ENCODE measurements around the gene NPAS4. TPM values are rescaled to one million over a fixed set of nuclear protein-coding genes. Genes with fewer than 3 reads are reported as not detected.
A peak's percentile ranks its signal among the peaks of the same experiment; 100 is the strongest.
"Not testable (repeated sequence)": the region's sequence is repeated elsewhere in the genome, so short reads cannot be mapped to it uniquely, and the experiment has no call there.

Gene NPAS4
- total and polyA plus RNA-seq, 11 donors, result 0.04 to 0.75 TPM; not detected in 9

DNA sequence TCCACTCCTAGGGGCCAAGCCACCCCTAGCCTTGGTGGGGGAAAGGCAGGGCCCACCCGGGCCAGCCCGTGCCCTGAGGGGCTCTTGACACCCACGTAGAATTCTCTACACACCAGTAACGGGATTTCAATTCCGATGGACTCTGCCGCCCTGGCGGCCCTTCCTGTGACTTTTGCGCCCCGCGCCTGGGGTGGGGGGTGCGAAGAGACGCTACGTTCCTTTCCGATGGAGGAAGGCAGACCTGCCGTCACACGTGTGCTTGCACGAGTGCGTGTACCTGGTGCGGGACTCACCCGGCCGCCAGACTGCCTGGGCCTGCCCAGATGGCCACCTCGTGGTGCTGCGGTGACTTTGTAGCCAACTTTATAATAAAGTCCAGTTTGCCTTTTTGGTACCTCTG is 5.5 kb downstream of the NPAS4 start:
- no peaks in the 10 kb centered on the region for H3K27me3 ChIP-seq
- H3K9me3 ChIP-seq, result no peaks in the 10 kb centered on the region
- WGBS, 4 donors, result 61 to 76% (median 68%) methylated on average over 23 of the region's 23 CpGs
- H3K4me3 ChIP-seq, result no peak overlapping the region
- TF ChIP-seq POLR2A (IDR thresholded peaks at IDR 0.05), result no peak
- TF ChIP-seq, protein P1, sequence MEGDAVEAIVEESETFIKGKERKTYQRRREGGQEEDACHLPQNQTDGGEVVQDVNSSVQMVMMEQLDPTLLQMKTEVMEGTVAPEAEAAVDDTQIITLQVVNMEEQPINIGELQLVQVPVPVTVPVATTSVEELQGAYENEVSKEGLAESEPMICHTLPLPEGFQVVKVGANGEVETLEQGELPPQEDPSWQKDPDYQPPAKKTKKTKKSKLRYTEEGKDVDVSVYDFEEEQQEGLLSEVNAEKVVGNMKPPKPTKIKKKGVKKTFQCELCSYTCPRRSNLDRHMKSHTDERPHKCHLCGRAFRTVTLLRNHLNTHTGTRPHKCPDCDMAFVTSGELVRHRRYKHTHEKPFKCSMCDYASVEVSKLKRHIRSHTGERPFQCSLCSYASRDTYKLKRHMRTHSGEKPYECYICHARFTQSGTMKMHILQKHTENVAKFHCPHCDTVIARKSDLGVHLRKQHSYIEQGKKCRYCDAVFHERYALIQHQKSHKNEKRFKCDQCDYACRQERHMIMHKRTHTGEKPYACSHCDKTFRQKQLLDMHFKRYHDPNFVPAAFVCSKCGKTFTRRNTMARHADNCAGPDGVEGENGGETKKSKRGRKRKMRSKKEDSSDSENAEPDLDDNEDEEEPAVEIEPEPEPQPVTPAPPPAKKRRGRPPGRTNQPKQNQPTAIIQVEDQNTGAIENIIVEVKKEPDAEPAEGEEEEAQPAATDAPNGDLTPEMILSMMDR (IDR thresholded peaks at IDR 0.05), result no peak
- H3K36me3 ChIP-seq, result no peaks in the 10 kb centered on the region
- H3K4me1 ChIP-seq, result peaks cover 0 to 3% (median under 1%) of the 10 kb centered on the region in 12 donors
- ATAC-seq (no peak), DNase-seq (no peak)
- H3K27ac ChIP-seq, result no peak overlapping the region
- intact Hi-C loops (cut with DNase I), result no loop called here

DNA sequence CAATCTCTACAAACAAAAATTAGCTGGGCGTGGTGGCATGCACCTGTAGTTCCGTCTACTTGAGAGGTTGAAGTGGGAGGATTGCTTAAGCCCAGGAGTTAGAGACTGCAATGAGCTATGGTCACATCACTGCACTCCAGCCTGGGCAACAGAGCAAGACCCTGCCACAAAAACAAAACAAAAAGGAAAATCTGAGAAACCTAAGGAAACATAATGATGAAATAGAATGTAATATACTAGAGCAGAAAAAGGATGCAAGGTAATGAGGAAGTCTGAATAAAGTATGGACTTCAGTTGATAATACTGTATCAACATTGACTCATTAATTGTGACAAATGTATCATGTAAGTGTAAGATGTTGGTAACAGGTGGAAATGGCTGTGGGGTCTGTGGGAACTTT is 8.1 kb downstream of the NPAS4 start:
- Histone ChIP-seq H3K27me3 (no peaks in the 10 kb centered on the region), H3K9me3 (no peaks in the 10 kb centered on the region), H3K27ac (no peak overlapping the region), H3K36me3 (peaks cover 0 to 14% (median 7%) of the 10 kb centered on the region in 9 donors), H3K4me3 (no peak overlapping the region), H3K4me1 (no peaks in the 10 kb centered on the region)
- intact Hi-C loops (cut with DNase I), result loop anchor here in 1 of 10 donors (2.0 kb wide), 1 partner anchor 20 kb away; no protein-coding TSS in a partner anchor
- 79 to 90% (median 85%) methylated on average over 2 of the region's 2 CpGs for WGBS, 4 donors
- no peak for TF ChIP-seq POLR2A (IDR thresholded peaks at IDR 0.05)
- TF ChIP-seq, protein P1 (IDR thresholded peaks at IDR 0.05), result no peak
- no peak for DNase-seq
- ATAC-seq, result no peak

DNA sequence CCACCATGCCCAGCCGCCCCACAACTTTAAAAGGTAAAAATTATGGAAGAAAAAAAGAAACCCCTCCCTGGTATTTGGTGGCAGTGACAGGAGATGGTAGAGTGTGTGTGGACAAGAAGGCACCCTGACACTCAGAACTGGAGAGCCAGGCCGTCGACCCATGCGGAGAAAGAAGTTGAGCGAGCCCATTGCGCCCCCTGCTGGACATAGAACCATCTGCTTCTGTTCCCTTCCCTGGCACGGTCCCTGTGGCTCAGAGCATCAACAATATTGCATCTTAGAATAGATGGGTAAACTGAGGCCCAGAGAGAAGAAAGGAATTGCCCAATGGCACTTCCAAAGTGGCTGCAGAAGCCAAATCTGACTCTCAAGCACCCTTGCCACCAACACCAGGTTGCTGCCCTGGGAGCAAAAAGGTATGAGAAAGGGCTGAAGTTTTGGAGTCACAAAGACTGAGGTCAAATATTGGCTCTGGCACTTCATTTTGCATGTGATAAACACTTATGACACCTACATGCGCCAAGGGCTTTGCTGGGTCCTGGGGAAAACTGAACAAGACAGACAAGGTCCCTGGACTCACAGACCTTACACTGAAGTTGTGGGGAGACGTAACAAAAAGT is 9.3 kb downstream of the NPAS4 start:
- WGBS, 4 donors, result 27 to 31% (median 30%) methylated on average over 9 of the region's 9 CpGs
- Histone ChIP-seq H3K4me1 (no peaks in the 10 kb centered on the region), H3K36me3 (peaks cover 0 to 22% (median 12%) of the 10 kb centered on the region in 9 donors), H3K27ac (no peak overlapping the region), H3K9me3 (no peaks in the 10 kb centered on the region), H3K27me3 (no peaks in the 10 kb centered on the region), H3K4me3 (no peak overlapping the region)
- ATAC-seq (peak in 3 of 4 donors; percentile 78), DNase-seq (peak; percentile 58 to 81 (median 71))
- TF ChIP-seq, protein P1 (IDR thresholded peaks at IDR 0.05), result peak; percentile 62 to 83 (median 70)
- no peak for TF ChIP-seq POLR2A (IDR thresholded peaks at IDR 0.05)
- intact Hi-C loops (cut with DNase I), result loop anchor here in 7 of 10 donors (1.0 to 2.0 kb wide), 4 partner anchors 21 to 23 kb away; no protein-coding TSS in a partner anchor

DNA sequence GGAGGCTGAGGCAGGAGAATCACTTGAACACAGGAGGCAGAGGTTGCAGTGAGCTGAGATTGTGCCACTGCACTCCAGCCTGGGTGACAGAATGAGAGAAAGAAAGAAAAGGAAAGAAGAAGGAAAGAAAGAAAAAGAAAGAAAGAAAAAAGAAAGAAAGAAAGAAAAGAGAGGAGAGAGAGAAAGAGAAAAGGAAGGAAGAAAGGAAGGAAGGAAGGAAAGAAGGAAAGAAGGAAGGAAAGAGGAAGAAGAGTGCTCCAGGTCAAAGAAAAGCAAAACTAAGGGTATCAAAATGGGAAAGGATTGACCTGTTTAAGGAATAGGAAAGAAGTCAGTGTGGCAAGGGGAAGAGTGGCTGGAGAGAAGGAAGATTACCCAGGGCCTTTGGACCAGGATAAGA is 10.5 kb downstream of the NPAS4 start:
- H3K36me3 ChIP-seq, result peaks cover 0 to 34% (median 23%) of the 10 kb centered on the region in 9 donors
- not testable (repeated sequence) for H3K27me3 ChIP-seq, H3K4me1 ChIP-seq, H3K9me3 ChIP-seq, DNase-seq, H3K27ac ChIP-seq, H3K4me3 ChIP-seq, ATAC-seq
- intact Hi-C loops (cut with DNase I), result loop anchor here in 1 of 10 donors (2.0 kb wide), 1 partner anchor 24 kb away; no protein-coding TSS in a partner anchor

DNA sequence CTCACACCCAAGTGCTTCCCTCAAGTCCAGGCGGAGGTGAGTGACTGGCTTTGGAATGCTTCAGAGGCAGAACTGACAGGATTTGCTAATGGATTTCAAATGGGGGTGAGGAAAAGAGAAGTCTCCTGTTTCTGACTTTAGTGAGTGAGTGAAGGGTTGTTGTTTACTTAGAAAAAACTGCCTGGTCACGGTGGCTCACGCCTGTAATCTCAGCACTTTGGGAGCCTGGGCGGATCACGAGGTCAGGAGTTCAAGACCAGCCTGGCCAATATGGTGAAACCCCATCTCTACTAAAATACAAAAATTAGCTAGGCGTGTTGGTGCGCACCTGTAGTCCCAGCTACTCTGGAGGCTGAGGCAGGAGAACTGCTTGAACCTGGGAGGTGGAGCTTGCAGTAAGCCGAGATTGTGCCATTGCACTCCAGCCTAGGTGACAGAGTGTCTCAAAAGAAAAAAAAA is 11.1 kb downstream of the NPAS4 start:
- not testable (repeated sequence) for H3K4me1 ChIP-seq, DNase-seq, H3K27ac ChIP-seq, H3K27me3 ChIP-seq, ATAC-seq, H3K4me3 ChIP-seq, H3K9me3 ChIP-seq
- H3K36me3 ChIP-seq, result peaks cover 0 to 39% (median 28%) of the 10 kb centered on the region in 9 donors
- WGBS, 4 donors, result 86 to 91% (median 89%) methylated on average over 8 of the region's 8 CpGs
- intact Hi-C loops (cut with DNase I), result loop anchor here in 1 of 10 donors (2.0 kb wide), 1 partner anchor 25 kb away; no protein-coding TSS in a partner anchor

Data from heart left ventricle (tissue), 16 donors.